ENCODE measurements around the gene SLCO3A1. TPM values are rescaled to one million over a fixed set of nuclear protein-coding genes. Genes with fewer than 3 reads are reported as not detected.

The SLCO3A1 gene
- total and polyA plus RNA-seq, 2 of the 8 experiments (the other 6 are each of a cell fraction or from before 2014, with no cell fraction given) = 15.1 to 20.4 TPM

GRCh38 chr15:91855241-91855640 lies 1.7 kb downstream of the SLCO3A1 start:
- ChIA-PET POLR2A (ENCODE audit: partially characterized antibody) (interaction anchor here (1.5 kb wide), 1 partner anchor 26 kb away, joined by 3 read pairs; no protein-coding TSS in a partner anchor), CTCF (ENCODE audit: partially characterized antibody) (interaction anchor here (0.8 to 10.9 kb wide), 18 partner anchors 10 to 553 kb away, joined by 3 to 118 read pairs (median 5); no protein-coding TSS in a partner anchor)
- no peak overlapping the region for H3K56ac ChIP-seq (replicated peaks; ENCODE audit: insufficient read length, low read depth, low read length)
- FAIRE-seq (no peak), DNase-seq (ENCODE audit: low read depth in 1 of 2, low spot score in 2 of 2) (no peak)
- TF ChIP-seq MAFK (IDR thresholded peaks at IDR 0.05; ENCODE audit: low read depth, low read length) (no peak), FOSL1 (IDR thresholded peaks at IDR 0.05; ENCODE audit: insufficient read depth, low read depth, low read length) (no peak), POU5F1 (IDR thresholded peaks at IDR 0.05; ENCODE audit: low read depth, low read length) (no peak), SP4 (IDR thresholded peaks at IDR 0.05; ENCODE audit: low read length) (no peak), POLR2AphosphoS5 (IDR thresholded peaks at IDR 0.05; ENCODE audit: low read depth, low read length) (no peak), JUN (IDR thresholded peaks at IDR 0.05; ENCODE audit: low read depth, low read length) (no peak), BCL11A (IDR thresholded peaks at IDR 0.05; ENCODE audit: low read depth in 2 of 2, low read length in 2 of 2) (no peak)
- TF ChIP-seq, protein P1, sequence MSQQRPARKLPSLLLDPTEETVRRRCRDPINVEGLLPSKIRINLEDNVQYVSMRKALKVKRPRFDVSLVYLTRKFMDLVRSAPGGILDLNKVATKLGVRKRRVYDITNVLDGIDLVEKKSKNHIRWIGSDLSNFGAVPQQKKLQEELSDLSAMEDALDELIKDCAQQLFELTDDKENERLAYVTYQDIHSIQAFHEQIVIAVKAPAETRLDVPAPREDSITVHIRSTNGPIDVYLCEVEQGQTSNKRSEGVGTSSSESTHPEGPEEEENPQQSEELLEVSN (IDR thresholded peaks at IDR 0.05) = no peak
- no peaks in the 10 kb centered on the region for H3K9me3 ChIP-seq (ENCODE audit: insufficient read depth in 2 of 2, low read depth in 1 of 2, low read length in 1 of 2)
- peaks cover 0 to 3% of the 10 kb centered on the region in 2 experiments for H4K20me1 ChIP-seq (replicated peaks in 1 of 2; ENCODE audit: control insufficient read depth in 1 of 2, insufficient read depth in 2 of 2, low read length in 2 of 2)
- H2BK12ac ChIP-seq (ENCODE audit: low read depth, low read length) = no peak overlapping the region
- no peak overlapping the region for H2BK120ac ChIP-seq (replicated peaks; ENCODE audit: low read depth, low read length)
- no peak overlapping the region for H4K91ac ChIP-seq (replicated peaks; ENCODE audit: insufficient read length, low read length)
- peaks cover 3% of the 10 kb centered on the region; the same call in 1 of the 2 replicates for H3K79me1 ChIP-seq (ENCODE audit: low read depth, low read length)
- 73% methylated on average over 6 of the region's 6 CpGs; no CpG with 5 or more reads in 1 of the 2 experiments for WGBS, 2 experiments (ENCODE audit: extremely low coverage in 1 of 2, insufficient coverage in 1 of 2, insufficient read length in 1 of 2, insufficient replicate concordance in 2 of 2, low coverage in 1 of 2, low lambda C conversion rate in 2 of 2, missing lambda C conversion rate in 1 of 2)
- H4K5ac ChIP-seq (ENCODE audit: insufficient read length, low read depth, low read length) = no peak overlapping the region
- H2AK5ac ChIP-seq (ENCODE audit: low read depth, low read length) = no peak overlapping the region
- peak overlapping the region in 3 of 4 experiments; percentile 2 to 86 (median 66); a peak in 3 of 8 replicates for H3K4me3 ChIP-seq (ENCODE audit: extremely low read depth in 1 of 4, insufficient read depth in 2 of 4, low read depth in 3 of 4, low read length in 4 of 4)
- no peak overlapping the region for H2BK15ac ChIP-seq (ENCODE audit: low read length)
- H2BK20ac ChIP-seq (ENCODE audit: low read length) = no peak overlapping the region
- no peak overlapping the region for H2AFZ ChIP-seq (ENCODE audit: low read length)
- peaks cover 7% of the 10 kb centered on the region; the same call in 1 of the 2 replicates for H3K23me2 ChIP-seq (ENCODE audit: low read depth, low read length)
- no peaks in the 10 kb centered on the region for H3K36me3 ChIP-seq (ENCODE audit: control insufficient read depth in 2 of 4, insufficient read depth in 4 of 4, low read length in 3 of 4)
- no peak overlapping the region for H3K18ac ChIP-seq (ENCODE audit: extremely low read depth, low read length)
- H3K9ac ChIP-seq (replicated peaks in 1 of 4; ENCODE audit: extremely low read depth in 1 of 4, low read depth in 3 of 4, low read length in 3 of 4) = no peak overlapping the region
- H3K23ac ChIP-seq (ENCODE audit: insufficient read length) = no peak overlapping the region
- peaks cover 7 to 15% (median 11%) of the 10 kb centered on the region in 4 experiments; a peak in 6 of 7 replicates for H3K4me1 ChIP-seq (replicated peaks in 1 of 4; ENCODE audit: control insufficient read depth in 3 of 4, insufficient read depth in 4 of 4, low read length in 3 of 4)
- no peak overlapping the region for H3K4ac ChIP-seq (replicated peaks; ENCODE audit: insufficient read length, low read depth, low read length)
- no peak overlapping the region for H3K14ac ChIP-seq (ENCODE audit: insufficient read length)
- H3K27ac ChIP-seq (ENCODE audit: low read depth, low read length) = no peak overlapping the region
- H2BK5ac ChIP-seq (ENCODE audit: low read depth, low read length) = no peak overlapping the region
- H3K79me2 ChIP-seq (ENCODE audit: control insufficient read depth in 1 of 2, insufficient read depth in 2 of 2, low read length in 2 of 2) = peaks cover 0 to 26% of the 10 kb centered on the region in 2 experiments; a peak in 2 of 4 replicates
- H4K8ac ChIP-seq (ENCODE audit: extremely low read depth, insufficient read depth, low read length) = no peak overlapping the region
- peak overlapping the region; percentile 86 to 87 for H3K4me2 ChIP-seq (ENCODE audit: insufficient read depth in 1 of 2, low read depth in 2 of 2, low read length in 2 of 2)
- H3K27me3 ChIP-seq (replicated peaks in 1 of 4; ENCODE audit: control insufficient read depth in 3 of 4, extremely low read depth in 1 of 4, insufficient read depth in 3 of 4, low read length in 3 of 4) = peaks cover 0 to 11% (median 10%) of the 10 kb centered on the region in 4 experiments; a peak in 5 of 7 replicates
